ENCODE measurements around the gene RSAD1. TPM values are rescaled to one million over a fixed set of nuclear protein-coding genes. Genes with fewer than 3 reads are reported as not detected.

The RSAD1 gene
- total RNA-seq, 4 donors from 2014 or later = 18.7 to 25.9 (median 23.4) TPM

DNA sequence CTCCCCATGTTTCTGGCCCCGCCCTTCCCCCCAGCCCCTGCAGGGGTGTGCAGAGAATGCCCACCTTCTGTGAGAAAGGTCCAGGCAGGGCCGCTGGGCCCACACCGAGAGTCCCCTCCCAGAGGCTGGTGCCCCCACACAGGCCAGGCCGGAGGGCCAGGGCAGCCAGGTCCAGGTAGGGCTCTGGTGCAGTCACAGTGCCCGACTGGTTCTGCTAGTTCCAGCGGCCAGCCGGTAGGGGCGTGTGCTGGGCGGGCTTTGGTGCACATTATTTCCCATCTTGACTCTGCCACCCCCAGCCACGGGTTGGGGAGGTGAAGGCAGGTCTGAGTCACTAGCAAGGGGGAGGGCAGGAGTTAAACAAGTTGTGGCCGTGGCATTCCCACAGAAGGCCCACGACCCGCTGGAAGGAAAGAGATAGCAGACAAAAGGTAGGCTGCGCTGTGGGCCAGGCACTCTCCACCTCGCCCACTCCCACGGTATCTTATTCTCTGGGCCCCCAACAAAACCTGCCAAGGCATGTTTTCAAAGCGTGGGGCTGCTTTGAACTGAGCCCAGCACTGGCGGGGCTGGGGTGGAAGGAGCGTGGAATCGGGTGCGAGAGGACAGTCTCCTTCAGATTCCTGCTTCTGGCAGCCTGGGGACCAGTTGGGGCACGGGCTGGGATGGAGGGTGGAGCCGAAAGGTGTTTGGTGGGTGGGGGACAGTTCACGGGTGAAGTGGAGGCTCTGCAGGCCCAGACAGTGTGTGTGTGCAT lies 55.7 kb downstream of the RSAD1 start:
- ATAC-seq (ENCODE audit: low FRiP score) (peak; percentile 79), DNase-seq (ENCODE audit: low spot score) (no peak)
- TF ChIP-seq, protein P1, sequence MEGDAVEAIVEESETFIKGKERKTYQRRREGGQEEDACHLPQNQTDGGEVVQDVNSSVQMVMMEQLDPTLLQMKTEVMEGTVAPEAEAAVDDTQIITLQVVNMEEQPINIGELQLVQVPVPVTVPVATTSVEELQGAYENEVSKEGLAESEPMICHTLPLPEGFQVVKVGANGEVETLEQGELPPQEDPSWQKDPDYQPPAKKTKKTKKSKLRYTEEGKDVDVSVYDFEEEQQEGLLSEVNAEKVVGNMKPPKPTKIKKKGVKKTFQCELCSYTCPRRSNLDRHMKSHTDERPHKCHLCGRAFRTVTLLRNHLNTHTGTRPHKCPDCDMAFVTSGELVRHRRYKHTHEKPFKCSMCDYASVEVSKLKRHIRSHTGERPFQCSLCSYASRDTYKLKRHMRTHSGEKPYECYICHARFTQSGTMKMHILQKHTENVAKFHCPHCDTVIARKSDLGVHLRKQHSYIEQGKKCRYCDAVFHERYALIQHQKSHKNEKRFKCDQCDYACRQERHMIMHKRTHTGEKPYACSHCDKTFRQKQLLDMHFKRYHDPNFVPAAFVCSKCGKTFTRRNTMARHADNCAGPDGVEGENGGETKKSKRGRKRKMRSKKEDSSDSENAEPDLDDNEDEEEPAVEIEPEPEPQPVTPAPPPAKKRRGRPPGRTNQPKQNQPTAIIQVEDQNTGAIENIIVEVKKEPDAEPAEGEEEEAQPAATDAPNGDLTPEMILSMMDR (IDR thresholded peaks at IDR 0.05) = no peak

DNA sequence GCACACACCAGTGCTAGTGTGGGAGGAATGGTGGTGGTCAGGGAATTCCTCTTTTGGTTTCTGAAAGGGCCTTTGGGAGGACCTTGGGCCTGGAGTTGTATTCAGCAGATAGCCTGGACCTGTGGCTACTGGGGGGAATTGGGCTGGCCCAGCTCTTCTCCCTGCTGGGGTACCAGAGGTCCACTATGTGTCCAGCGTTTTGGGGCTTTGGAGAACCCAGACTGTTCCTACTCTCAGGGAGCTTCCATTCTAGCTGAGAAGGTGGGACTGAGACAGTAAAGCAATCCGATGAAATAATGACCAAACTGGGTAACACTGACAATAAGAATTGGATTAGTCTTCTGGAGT lies 56.3 kb downstream of the RSAD1 start:
- TF ChIP-seq, protein P1 (IDR thresholded peaks at IDR 0.05) = no peak
- ATAC-seq (ENCODE audit: low FRiP score) = no peak
- no peak for DNase-seq (ENCODE audit: low spot score)

DNA sequence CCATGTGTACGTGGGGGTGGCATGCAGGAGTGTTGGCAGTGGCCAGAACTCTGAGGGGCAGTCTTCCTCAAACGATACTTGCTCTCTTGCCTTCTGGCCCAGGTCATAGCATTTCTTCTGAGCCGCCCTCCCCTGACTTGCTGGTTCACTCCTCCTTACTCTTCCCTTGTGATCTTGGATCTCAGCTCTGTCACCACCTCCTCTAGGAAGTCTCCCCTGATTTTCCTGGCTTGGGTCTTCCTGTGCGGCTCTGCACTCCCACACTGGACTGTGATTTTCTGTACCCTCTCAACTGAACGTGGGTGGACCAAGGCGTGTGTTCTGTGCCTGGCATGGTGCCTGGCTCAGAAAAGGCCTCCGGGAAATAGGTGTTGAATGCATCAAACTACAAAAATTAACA lies 56.7 kb downstream of the RSAD1 start:
- TF ChIP-seq, protein P1 (IDR thresholded peaks at IDR 0.05) = no peak
- ATAC-seq (ENCODE audit: low FRiP score) (no peak), DNase-seq (ENCODE audit: low spot score) (no peak)

Other genes starting within 250 kb of the RSAD1 start
- gene TMEM92, start 204.4 kb upstream of the RSAD1 start, total RNA-seq = under 1 TPM in 1 of 4 donors, not detected in 3; 0.93 TPM
- 10 to 100 TPM in 3 of 4 donors, 1 to 10 TPM in 1; 8.4 to 23.2 (median 16.5) TPM for gene XYLT2, start 132.7 kb upstream of the RSAD1 start, total RNA-seq
- 10 to 100 TPM; 48.9 to 71.0 (median 61.7) TPM for gene MRPL27, start 105.7 kb upstream of the RSAD1 start, total RNA-seq
- gene EME1, start 105.6 kb upstream of the RSAD1 start, total RNA-seq = 1 to 10 TPM in 1 of 4 donors, not detected in 3; 1.1 TPM
- gene LRRC59, start 81.3 kb upstream of the RSAD1 start, total RNA-seq = 100 to 1,000 TPM in 3 of 4 donors, 10 to 100 TPM in 1; 53.6 to 193 (median 102) TPM
- gene ACSF2, start 52.6 kb upstream of the RSAD1 start, total RNA-seq = 100 to 1,000 TPM in 1 of 4 donors, 10 to 100 TPM in 3; 36.6 to 140 (median 65.3) TPM
- not detected for gene CHAD, start 10.0 kb upstream of the RSAD1 start, total RNA-seq
- gene MYCBPAP, start 29.6 kb downstream of the RSAD1 start, total RNA-seq = 1 to 10 TPM in 2 of 4 donors, under 1 TPM in 1, not detected in 1; 0.36 to 1.9 (median 1.0) TPM
- not detected for gene EPN3, start 53.9 kb downstream of the RSAD1 start, total RNA-seq
- gene SPATA20, start 68.3 kb downstream of the RSAD1 start, total RNA-seq = 10 to 100 TPM; 42.8 to 65.1 (median 49.4) TPM
- gene CACNA1G, start 81.9 kb downstream of the RSAD1 start, total RNA-seq = 1 to 10 TPM in 2 of 4 donors, under 1 TPM in 2; 0.32 to 3.8 (median 1.2) TPM
- gene ABCC3, start 156.0 kb downstream of the RSAD1 start, total RNA-seq = 10 to 100 TPM in 2 of 4 donors, 1 to 10 TPM in 2; 2.8 to 19.9 (median 11.1) TPM
- 10 to 100 TPM; 55.7 to 82.4 (median 61.8) TPM for gene ANKRD40, start 229.1 kb downstream of the RSAD1 start, total RNA-seq
- gene LUC7L3, start 240.7 kb downstream of the RSAD1 start, total RNA-seq = 10 to 100 TPM; 44.2 to 88.7 (median 55.2) TPM